Left lung (tissue), 10 donors: ENCODE results near the gene SAAL1. TPM values are rescaled to one million over a fixed set of nuclear protein-coding genes. Genes with fewer than 3 reads are reported as not detected.

Experiments used
- ATAC-seq: fragments of 200-7000 bp; cut with Tn5 transposase; one replicate; pipeline ENCODE4 v1.9.1; 2020; ENCODE audit warnings: moderate library complexity
- DNase-seq, 4 donors: peaks; one replicate each; pipeline ENCODE4 v3.0.0-alpha.2; 2013 to 2020
- H3K27ac ChIP-seq, 2 donors: fragments of 200-600 bp; sonication (generic) in 1 of 2; one replicate each; pipeline versions ENCODE4 v1.5.0 to v1.8.0; 2020 to 2021
- H3K27me3 ChIP-seq, 2 donors: fragments of 200-600 bp; sonication (generic) in 1 of 2; one replicate each; pipeline versions ENCODE4 v1.5.0 to v1.8.0; 2020 to 2021
- H3K36me3 ChIP-seq, 2 donors: fragments of 200-600 bp; sonication (generic) in 1 of 2; one replicate each; pipeline versions ENCODE4 v1.5.0 to v1.8.0; 2020 to 2021
- H3K4me1 ChIP-seq, 2 donors: fragments of 200-600 bp; one replicate each; pipeline ENCODE4 v1.8.0; 2021
- H3K4me3 ChIP-seq, 2 donors: fragments of 200-600 bp; sonication (generic) in 1 of 2; one replicate each; pipeline versions ENCODE4 v1.5.0 to v1.8.0; 2020 to 2021; ENCODE audit warnings: mild to moderate bottlenecking in 1 of 2
- H3K9me3 ChIP-seq, 2 donors: fragments of 200-600 bp; sonication (generic) in 1 of 2; one replicate each; pipeline versions ENCODE4 v1.5.0 to v1.8.0; 2020 to 2021
- intact Hi-C, 2 donors: fragments of 100-400 bp; cut with DNase I; formaldehyde crosslinking; loops; one replicate each; pipeline versions ENCODE4 v1.11.2 to v1.14.2; 2022
- polyA plus RNA-seq, 6 donors: library from polyadenylated mRNA; unstranded; fragments of 120-200 nt; gene quantifications; one replicate each; pipeline ENCODE4 v1.2.1, GENCODE V29; 2013; ENCODE audit not compliant: insufficient read length in 6 of 6
- total RNA-seq, 2 donors: library from RNA; stranded (reverse); fragmentation: NEBNext Ultra II Directional; extraction: Animal tissue kit (Norgen Biotek cat#: 25700); gene quantifications; one replicate each; pipeline ENCODE4 v1.2.1, GENCODE V29; 2021
- TF ChIP-seq, protein P1 (sequence below), 2 donors: fragments of 200-600 bp; sonication (generic) in 1 of 2; IDR thresholded peaks; one replicate each; pipeline versions ENCODE4 v1.5.0 to v1.8.0; 2021; ENCODE audit warnings: antibody characterized with exemption in 2 of 2
- donor health status: DM: no; HTN: yes; CAD: no.
- donor health status: DM: no; HTN: no; CAD: no.

SAAL1 gene
- total and polyA plus RNA-seq, 8 donors, result 9.5 to 48.3 (median 35.7) TPM

GRCh38 chr11:18046116-18046777 is 59.6 kb downstream of the SAAL1 start, which contains the start of gene TPH1:
TSS of gene TPH1 (minus strand) at chr11:18046269. CDS start at chr11:18040762, 5,507 bp downstream.
- H3K27ac ChIP-seq, result no peak within 1 kb of the TSS
- TF ChIP-seq, protein P1, sequence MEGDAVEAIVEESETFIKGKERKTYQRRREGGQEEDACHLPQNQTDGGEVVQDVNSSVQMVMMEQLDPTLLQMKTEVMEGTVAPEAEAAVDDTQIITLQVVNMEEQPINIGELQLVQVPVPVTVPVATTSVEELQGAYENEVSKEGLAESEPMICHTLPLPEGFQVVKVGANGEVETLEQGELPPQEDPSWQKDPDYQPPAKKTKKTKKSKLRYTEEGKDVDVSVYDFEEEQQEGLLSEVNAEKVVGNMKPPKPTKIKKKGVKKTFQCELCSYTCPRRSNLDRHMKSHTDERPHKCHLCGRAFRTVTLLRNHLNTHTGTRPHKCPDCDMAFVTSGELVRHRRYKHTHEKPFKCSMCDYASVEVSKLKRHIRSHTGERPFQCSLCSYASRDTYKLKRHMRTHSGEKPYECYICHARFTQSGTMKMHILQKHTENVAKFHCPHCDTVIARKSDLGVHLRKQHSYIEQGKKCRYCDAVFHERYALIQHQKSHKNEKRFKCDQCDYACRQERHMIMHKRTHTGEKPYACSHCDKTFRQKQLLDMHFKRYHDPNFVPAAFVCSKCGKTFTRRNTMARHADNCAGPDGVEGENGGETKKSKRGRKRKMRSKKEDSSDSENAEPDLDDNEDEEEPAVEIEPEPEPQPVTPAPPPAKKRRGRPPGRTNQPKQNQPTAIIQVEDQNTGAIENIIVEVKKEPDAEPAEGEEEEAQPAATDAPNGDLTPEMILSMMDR (IDR thresholded peaks at IDR 0.05), result no peak
- no peaks in the 10 kb centered on the region for H3K9me3 ChIP-seq
- H3K36me3 ChIP-seq, result no peaks in the 10 kb centered on the region
- H3K4me3 ChIP-seq, result no peak within 1 kb of the TSS
- ATAC-seq (peak; percentile 93), DNase-seq (peak in 3 of 4 donors; percentile 28 to 85 (median 38))
- no peaks in the 10 kb centered on the region for H3K4me1 ChIP-seq
- intact Hi-C loops, result no loop called here
- H3K27me3 ChIP-seq, result peaks cover 11 to 47% of the 10 kb centered on the region in 2 donors

GRCh38 chr11:18036456-18036855 is 69.4 kb downstream of the SAAL1 start:
- DNase-seq (no peak), ATAC-seq (no peak)
- Histone ChIP-seq H3K27ac (no peak overlapping the region), H3K4me3 (no peak overlapping the region), H3K9me3 (no peaks in the 10 kb centered on the region), H3K27me3 (no peaks in the 10 kb centered on the region), H3K36me3 (no peaks in the 10 kb centered on the region), H3K4me1 (no peaks in the 10 kb centered on the region)
- TF ChIP-seq, protein P1 (IDR thresholded peaks at IDR 0.05), result no peak
- intact Hi-C loops, result no loop called here

Other genes with a start within 250 kb of the SAAL1 start
- 10 to 100 TPM; 25.4 to 26.1 TPM for gene SERGEF, start 93.0 kb downstream of the SAAL1 start, total RNA-seq
- 10 to 100 TPM; 16.2 to 21.4 (median 18.9) TPM for gene SERGEF, start 93.0 kb downstream of the SAAL1 start, polyA plus RNA-seq
- gene TPH1, start 59.8 kb downstream of the SAAL1 start, total RNA-seq, result under 1 TPM; 0.26 TPM
- 1 to 10 TPM; 1.6 to 3.1 (median 2.4) TPM for gene TPH1, start 59.8 kb downstream of the SAAL1 start, polyA plus RNA-seq
- gene MRGPRX3, start 26.5 kb upstream of the SAAL1 start, total RNA-seq, result under 1 TPM; 0.15 to 0.21 TPM
- not detected for gene MRGPRX3, start 26.5 kb upstream of the SAAL1 start, polyA plus RNA-seq
- not detected for gene MRGPRX4, start 66.8 kb upstream of the SAAL1 start, total RNA-seq
- not detected for gene MRGPRX4, start 66.8 kb upstream of the SAAL1 start, polyA plus RNA-seq
- gene SAA4, start 130.7 kb upstream of the SAAL1 start, total RNA-seq, result 1 to 10 TPM in 1 of 2 donors, not detected in 1; 3.7 TPM
- gene SAA4, start 130.7 kb upstream of the SAAL1 start, polyA plus RNA-seq, result not detected
- gene SAA2, start 142.6 kb upstream of the SAAL1 start, total RNA-seq, result 10 to 100 TPM in 1 of 2 donors, under 1 TPM in 1; 0.38 to 92.5 TPM
- under 1 TPM in 3 of 6 donors, not detected in 3; 0.20 to 0.23 (median 0.22) TPM for gene SAA2, start 142.6 kb upstream of the SAAL1 start, polyA plus RNA-seq
- gene SAA1, start 160.2 kb upstream of the SAAL1 start, total RNA-seq, result 100 to 1,000 TPM in 1 of 2 donors, under 1 TPM in 1; 0.58 to 194 TPM
- not detected for gene SAA1, start 160.2 kb upstream of the SAAL1 start, polyA plus RNA-seq
- gene HPS5, start 216.1 kb upstream of the SAAL1 start, total RNA-seq, result 10 to 100 TPM; 23.8 to 25.3 TPM
- gene HPS5, start 216.1 kb upstream of the SAAL1 start, polyA plus RNA-seq, result 10 to 100 TPM; 19.4 to 25.2 (median 21.4) TPM
- 10 to 100 TPM; 30.6 to 41.3 TPM for gene GTF2H1, start 216.5 kb upstream of the SAAL1 start, total RNA-seq
- gene GTF2H1, start 216.5 kb upstream of the SAAL1 start, polyA plus RNA-seq, result 10 to 100 TPM; 58.8 to 73.3 (median 65.0) TPM